Activated B cell treated with CpG ODN at 0.5 μM for 24 hours (primary cell): ENCODE data around the gene SYT11. TPM values are rescaled to one million over a fixed set of nuclear protein-coding genes. Genes with fewer than 3 reads are reported as not detected.

Experiments
- ATAC-seq: fragments of 200-7000 bp; cut with Tn5 transposase; one replicate; pipeline ENCODE4 v1.10.0; 2021; ENCODE audit warnings: low read depth, mild to moderate bottlenecking, moderate library complexity
- CTCF ChIA-PET: fragments of 350-600 bp; sonication (Branson Sonifier 250); formaldehyde crosslinking; loops from one replicate; lab custom pipeline; 2021; ENCODE audit warnings: antibody characterized with exemption; lab: Charles Lee
- POLR2A ChIA-PET: fragments of 350-600 bp; sonication (Branson Sonifier 250); formaldehyde crosslinking; loops from one replicate; lab custom pipeline; 2021; ENCODE audit warnings: antibody characterized with exemption; lab: Charles Lee
- DNase-seq: peaks from one replicate; pipeline ENCODE4 v3.0.0; 2022
- H3K27ac Mint-ChIP-seq: one replicate; pipeline ENCODE4 v1.8.0; 2020; ENCODE audit warnings: mixed read lengths
- H3K27me3 Mint-ChIP-seq: one replicate; pipeline ENCODE4 v1.8.0; 2021; ENCODE audit warnings: mixed read lengths
- H3K36me3 Mint-ChIP-seq: one replicate; pipeline ENCODE4 v1.8.0; 2021; ENCODE audit warnings: low read depth, mixed read lengths
- H3K4me1 Mint-ChIP-seq: one replicate; pipeline ENCODE4 v1.8.0; 2021; ENCODE audit warnings: mixed read lengths
- H3K4me3 Mint-ChIP-seq: one replicate; pipeline ENCODE4 v1.8.0; 2020; ENCODE audit warnings: mild to moderate bottlenecking, mixed read lengths
- H3K9me3 Mint-ChIP-seq: one replicate; pipeline ENCODE4 v1.8.0; 2020; ENCODE audit warnings: mixed read lengths
- intact Hi-C: fragments of 100-400 bp; cut with micrococcal nuclease; formaldehyde crosslinking; loops from one replicate; pipeline ENCODE4 v1.15.1; 2024
- total RNA-seq: library from RNA; stranded (reverse); gene quantifications from 2 replicates; pipeline ENCODE4 v1.2.3, GENCODE V29; 2022
- TF ChIP-seq, protein P1 (sequence below): fragments of 200-600 bp; IDR thresholded peaks from one replicate; pipeline ENCODE4 v1.8.0; 2022; ENCODE audit warnings: antibody characterized with exemption, mild to moderate bottlenecking

The SYT11 gene
- total RNA-seq, 1 donor from 2014 or later: 3.7 TPM

DNA sequence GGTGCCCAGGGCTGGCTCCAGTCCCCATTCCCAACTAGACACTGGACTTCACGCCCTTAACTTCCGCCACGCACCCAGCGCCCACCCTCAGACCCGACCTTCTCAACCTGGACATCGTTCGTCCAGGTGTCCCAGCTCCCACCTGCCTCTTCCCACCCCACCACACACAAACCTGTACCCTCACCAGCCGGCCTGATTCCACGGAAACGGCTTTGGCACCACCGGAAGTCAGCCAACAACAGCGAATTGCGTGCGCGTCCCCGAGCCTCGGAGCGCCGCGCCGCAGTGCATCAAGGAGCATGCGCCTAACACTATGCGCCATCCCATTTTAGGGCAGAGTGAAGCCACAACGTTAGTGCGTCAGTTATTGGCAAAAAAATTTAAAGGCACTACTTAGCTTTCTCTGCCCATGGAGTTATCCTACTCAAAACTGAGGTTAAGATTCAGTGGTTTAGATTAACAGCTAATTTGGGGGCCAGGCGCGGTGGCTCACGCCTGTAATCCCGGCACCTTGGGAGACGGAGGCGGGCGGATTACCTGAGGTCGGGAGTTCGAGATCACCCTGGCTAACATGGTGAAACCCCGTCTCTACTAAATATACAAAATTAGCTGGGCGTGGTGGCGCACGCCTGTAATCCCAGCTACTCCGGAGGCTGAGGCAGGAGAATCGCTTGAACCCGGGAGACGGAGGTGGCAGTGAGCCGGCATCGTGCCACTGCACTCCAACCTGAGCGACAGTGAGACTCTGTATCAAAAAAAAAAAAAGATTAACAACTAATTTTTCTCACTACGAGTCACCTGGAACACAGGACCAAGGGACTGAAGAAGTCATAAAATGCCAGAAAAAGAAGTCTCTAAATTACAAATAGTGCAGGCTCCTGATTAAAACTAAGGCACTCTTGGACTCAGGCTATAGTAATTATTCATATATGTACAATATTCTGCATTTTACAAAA, 2.1 kb upstream of the SYT11 start, which contains the start of gene GON4L:
Gene GON4L, minus strand, starts transcription at position 240 of the 956 bp plus-strand sequence. CDS start 3,434 bp downstream, outside the sequence.
- TF ChIP-seq, protein P1, sequence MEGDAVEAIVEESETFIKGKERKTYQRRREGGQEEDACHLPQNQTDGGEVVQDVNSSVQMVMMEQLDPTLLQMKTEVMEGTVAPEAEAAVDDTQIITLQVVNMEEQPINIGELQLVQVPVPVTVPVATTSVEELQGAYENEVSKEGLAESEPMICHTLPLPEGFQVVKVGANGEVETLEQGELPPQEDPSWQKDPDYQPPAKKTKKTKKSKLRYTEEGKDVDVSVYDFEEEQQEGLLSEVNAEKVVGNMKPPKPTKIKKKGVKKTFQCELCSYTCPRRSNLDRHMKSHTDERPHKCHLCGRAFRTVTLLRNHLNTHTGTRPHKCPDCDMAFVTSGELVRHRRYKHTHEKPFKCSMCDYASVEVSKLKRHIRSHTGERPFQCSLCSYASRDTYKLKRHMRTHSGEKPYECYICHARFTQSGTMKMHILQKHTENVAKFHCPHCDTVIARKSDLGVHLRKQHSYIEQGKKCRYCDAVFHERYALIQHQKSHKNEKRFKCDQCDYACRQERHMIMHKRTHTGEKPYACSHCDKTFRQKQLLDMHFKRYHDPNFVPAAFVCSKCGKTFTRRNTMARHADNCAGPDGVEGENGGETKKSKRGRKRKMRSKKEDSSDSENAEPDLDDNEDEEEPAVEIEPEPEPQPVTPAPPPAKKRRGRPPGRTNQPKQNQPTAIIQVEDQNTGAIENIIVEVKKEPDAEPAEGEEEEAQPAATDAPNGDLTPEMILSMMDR: no peak
- H3K27ac Mint-ChIP-seq: peak within 1 kb of the TSS; percentile 97
- peaks cover 50% of the 10 kb centered on the region for H3K4me1 Mint-ChIP-seq
- POLR2A ChIA-PET: interaction anchor here (0.6 to 2.3 kb wide), 8 partner anchors 25 to 650 kb away, joined by 3 to 7 read pairs (median 3); partner anchors contain the start of gene ARHGEF2
- ATAC-seq (peak; percentile 64), DNase-seq (peak; percentile 77)
- H3K36me3 Mint-ChIP-seq: peaks cover 30% of the 10 kb centered on the region
- CTCF ChIA-PET: no interaction called here
- intact Hi-C loops: loop anchor here (1.0 to 2.0 kb wide), 5 partner anchors 112 to 426 kb away; partner anchors contain the start of genes ARHGEF2, SMG5, SSR2 and YY1AP1
- no peaks in the 10 kb centered on the region for H3K9me3 Mint-ChIP-seq
- H3K4me3 Mint-ChIP-seq: peak within 1 kb of the TSS; percentile 98
- no peaks in the 10 kb centered on the region for H3K27me3 Mint-ChIP-seq

DNA sequence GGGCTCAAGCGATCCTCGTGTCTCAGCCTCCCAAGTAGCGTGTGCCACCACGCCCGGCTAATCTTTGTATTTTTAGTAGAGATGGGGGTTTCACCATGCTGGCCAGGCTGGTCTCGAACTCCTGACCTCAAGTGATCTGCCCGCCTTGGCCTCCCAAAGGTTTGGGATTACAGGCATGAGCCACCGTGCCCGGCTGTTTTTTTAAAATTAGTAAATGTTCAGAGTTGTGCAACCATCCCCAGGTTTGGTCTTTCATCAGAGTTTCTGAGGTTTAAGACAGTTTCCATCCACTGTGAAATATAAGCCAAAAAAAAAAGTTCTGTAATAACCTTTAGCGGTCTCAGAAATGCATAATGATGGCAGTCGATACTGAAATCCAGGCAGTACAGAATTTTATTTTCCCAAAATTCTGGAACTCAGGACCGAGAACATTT, 550 bp upstream of the SYT11 start:
- ATAC-seq (peak; percentile 8), DNase-seq (no peak)
- intact Hi-C loops: loop anchor here (1.0 kb wide), 3 partner anchors 52 to 195 kb away; partner anchors contain the start of genes KHDC4, LAMTOR2 and RIT1
- peak overlapping the region; percentile 98 for H3K4me3 Mint-ChIP-seq
- TF ChIP-seq, protein P1: no peak
- POLR2A ChIA-PET: interaction anchor here (0.6 to 1.8 kb wide), 11 partner anchors 14 to 666 kb away, joined by 3 to 5 read pairs (median 3); partner anchors contain the start of genes ARHGEF2 and PMF1
- peaks cover 16% of the 10 kb centered on the region for H3K36me3 Mint-ChIP-seq
- CTCF ChIA-PET: no interaction called here
- H3K9me3 Mint-ChIP-seq: no peaks in the 10 kb centered on the region
- peak overlapping the region; percentile 94 for H3K27ac Mint-ChIP-seq
- peaks cover 49% of the 10 kb centered on the region for H3K4me1 Mint-ChIP-seq
- peaks cover 2% of the 10 kb centered on the region for H3K27me3 Mint-ChIP-seq

DNA sequence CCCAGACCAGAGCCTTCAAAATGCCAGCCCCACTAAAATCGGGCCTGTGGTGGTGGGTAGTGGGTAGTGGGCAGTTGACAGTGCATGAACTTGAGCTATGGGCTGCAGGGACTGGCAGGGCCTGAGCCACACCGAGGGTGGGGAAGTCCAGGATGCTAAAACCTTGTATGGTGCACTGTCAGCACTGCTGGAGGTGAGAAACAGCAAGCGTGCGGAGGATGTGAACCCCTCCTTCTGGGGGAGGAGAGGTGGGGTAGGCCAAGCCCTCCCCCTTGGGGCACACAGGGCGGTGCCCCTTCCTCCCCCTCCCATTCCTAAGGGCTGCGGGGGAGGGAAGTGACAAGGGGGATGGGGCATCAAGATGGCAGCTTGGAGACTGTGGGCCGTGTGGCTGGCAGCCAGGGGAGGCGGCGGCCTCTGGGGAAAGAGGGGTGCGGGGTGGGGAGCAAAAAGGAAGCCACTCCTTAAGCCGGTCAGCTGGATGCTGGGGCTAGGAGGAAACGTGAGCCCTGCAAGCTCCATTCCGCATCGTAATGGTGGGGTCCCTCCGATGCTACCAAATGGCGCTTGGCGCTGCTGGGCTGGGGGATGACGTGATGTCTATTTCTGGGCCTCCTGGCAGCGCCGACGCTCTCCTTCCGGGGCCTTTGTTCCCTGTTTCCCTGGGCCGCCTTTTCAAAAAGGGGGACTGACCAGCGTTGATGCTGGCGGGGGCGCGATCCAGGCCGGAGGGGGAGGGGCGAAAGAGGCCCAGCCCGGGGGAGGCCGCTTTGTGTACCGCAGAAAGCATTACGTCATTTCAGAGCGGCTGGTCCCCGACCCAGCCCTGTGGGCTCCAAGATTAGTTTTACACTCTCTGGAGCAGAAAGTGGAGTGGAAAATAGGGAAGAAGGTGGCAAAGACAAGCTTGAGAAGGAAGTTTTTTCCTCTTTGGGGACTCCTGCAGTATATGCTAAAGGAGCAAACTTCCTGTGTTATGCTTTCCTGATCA, 809 bp downstream of the SYT11 start:
- DNase-seq (peak; percentile 32), ATAC-seq (no peak)
- intact Hi-C loops: loop anchor here (1.0 kb wide), 3 partner anchors 51 to 194 kb away; partner anchors contain the start of genes KHDC4, LAMTOR2 and RIT1
- Mint-ChIP-seq H3K27ac (peak overlapping the region; percentile 94), H3K27me3 (peaks cover 2% of the 10 kb centered on the region), H3K9me3 (no peaks in the 10 kb centered on the region), H3K36me3 (peaks cover 7% of the 10 kb centered on the region), H3K4me3 (peak overlapping the region; percentile 98), H3K4me1 (peaks cover 48% of the 10 kb centered on the region)
- TF ChIP-seq, protein P1: no peak
- CTCF ChIA-PET: no interaction called here
- POLR2A ChIA-PET: interaction anchor here (0.5 to 1.8 kb wide), 9 partner anchors 48 to 536 kb away, joined by 3 to 5 read pairs (median 3); partner anchors contain the start of genes ARHGEF2 and PMF1

DNA sequence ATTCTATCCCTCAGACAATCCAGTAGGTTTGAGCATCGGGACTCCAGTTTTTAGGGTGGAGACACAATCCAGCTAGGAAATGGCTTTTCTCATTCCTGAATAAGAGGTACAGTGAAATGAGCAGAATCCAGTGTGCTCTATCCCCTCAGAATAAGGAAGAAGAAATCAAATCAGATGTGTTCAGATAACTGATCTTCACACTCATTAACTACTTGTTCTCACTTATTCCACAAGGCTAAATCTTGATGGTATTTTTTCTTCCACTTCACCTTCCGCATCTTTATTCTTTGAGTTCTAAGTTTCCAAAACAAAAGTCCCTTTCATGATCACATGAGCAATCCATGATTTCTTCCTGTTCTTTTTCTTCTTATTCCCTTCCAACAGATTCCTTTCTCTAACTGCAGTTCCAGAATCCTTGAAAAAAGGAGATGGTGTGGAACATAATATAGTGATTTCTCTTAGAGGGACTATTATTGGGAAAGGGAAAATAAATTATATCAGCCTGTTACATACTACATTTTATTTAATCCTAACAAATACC, 1.7 kb downstream of the SYT11 start:
- ChIA-PET POLR2A (no interaction called here), CTCF (no interaction called here)
- ATAC-seq: no peak
- Mint-ChIP-seq H3K27ac (no peak overlapping the region), H3K4me3 (no peak overlapping the region), H3K27me3 (peaks cover 2% of the 10 kb centered on the region), H3K9me3 (no peaks in the 10 kb centered on the region), H3K4me1 (peaks cover 42% of the 10 kb centered on the region), H3K36me3 (peaks cover 5% of the 10 kb centered on the region)
- TF ChIP-seq, protein P1: no peak
- DNase-seq: no peak
- intact Hi-C loops: no loop called here
